ENCODE data around the gene ZNF621. TPM values are rescaled to one million over a fixed set of nuclear protein-coding genes. Genes with fewer than 3 reads are reported as not detected.

The ZNF621 gene
- total and polyA plus RNA-seq, 9 of the 15 experiments (the other 6 are each of a cell fraction or from before 2014, with no cell fraction given) = 4.7 to 28.9 (median 20.6) TPM

DNA sequence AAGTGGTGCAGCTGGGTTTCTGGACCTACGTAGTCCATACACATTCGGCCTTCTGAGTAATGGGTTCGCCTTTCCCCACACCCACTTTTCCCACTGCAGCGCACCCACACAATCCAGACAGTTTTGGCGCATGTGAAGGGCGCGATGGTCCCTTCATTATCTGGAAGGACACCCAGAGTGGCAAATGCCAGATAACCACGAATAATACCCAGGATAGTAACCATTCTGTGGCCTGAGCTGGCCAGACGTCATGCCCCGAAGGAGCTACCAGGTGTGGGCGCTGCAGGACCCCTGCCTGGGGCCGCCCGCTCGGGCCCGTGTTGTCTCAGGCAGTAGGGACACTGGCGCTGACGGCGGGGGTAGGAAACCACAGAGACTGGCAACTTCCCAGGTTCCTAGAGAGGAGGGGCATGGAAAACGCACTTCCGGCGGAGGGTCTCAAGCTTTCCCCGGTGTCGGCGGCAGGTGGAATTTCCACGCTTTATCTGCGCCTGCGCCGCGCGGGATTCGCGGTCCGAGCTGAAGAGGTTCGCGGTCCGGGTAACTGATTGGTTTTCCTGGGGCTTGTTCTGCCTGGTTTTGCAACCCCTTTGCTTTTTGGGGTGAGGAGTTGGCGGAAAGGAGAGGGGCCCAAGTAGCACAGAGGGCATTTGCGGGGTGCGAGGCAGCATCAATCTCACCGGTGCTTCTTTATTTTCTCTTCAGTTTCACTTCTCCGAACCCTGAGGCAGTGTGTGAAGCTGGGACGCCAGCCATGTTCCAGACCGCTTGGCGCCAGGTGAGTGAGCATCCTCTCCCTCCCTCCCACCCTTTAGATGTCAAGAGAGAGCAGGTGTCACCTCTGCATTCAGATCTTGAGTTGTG is 18.9 kb upstream of the ZNF621 start, which contains the start of gene ZNF620 (continued):
- TF ChIP-seq, protein P1, sequence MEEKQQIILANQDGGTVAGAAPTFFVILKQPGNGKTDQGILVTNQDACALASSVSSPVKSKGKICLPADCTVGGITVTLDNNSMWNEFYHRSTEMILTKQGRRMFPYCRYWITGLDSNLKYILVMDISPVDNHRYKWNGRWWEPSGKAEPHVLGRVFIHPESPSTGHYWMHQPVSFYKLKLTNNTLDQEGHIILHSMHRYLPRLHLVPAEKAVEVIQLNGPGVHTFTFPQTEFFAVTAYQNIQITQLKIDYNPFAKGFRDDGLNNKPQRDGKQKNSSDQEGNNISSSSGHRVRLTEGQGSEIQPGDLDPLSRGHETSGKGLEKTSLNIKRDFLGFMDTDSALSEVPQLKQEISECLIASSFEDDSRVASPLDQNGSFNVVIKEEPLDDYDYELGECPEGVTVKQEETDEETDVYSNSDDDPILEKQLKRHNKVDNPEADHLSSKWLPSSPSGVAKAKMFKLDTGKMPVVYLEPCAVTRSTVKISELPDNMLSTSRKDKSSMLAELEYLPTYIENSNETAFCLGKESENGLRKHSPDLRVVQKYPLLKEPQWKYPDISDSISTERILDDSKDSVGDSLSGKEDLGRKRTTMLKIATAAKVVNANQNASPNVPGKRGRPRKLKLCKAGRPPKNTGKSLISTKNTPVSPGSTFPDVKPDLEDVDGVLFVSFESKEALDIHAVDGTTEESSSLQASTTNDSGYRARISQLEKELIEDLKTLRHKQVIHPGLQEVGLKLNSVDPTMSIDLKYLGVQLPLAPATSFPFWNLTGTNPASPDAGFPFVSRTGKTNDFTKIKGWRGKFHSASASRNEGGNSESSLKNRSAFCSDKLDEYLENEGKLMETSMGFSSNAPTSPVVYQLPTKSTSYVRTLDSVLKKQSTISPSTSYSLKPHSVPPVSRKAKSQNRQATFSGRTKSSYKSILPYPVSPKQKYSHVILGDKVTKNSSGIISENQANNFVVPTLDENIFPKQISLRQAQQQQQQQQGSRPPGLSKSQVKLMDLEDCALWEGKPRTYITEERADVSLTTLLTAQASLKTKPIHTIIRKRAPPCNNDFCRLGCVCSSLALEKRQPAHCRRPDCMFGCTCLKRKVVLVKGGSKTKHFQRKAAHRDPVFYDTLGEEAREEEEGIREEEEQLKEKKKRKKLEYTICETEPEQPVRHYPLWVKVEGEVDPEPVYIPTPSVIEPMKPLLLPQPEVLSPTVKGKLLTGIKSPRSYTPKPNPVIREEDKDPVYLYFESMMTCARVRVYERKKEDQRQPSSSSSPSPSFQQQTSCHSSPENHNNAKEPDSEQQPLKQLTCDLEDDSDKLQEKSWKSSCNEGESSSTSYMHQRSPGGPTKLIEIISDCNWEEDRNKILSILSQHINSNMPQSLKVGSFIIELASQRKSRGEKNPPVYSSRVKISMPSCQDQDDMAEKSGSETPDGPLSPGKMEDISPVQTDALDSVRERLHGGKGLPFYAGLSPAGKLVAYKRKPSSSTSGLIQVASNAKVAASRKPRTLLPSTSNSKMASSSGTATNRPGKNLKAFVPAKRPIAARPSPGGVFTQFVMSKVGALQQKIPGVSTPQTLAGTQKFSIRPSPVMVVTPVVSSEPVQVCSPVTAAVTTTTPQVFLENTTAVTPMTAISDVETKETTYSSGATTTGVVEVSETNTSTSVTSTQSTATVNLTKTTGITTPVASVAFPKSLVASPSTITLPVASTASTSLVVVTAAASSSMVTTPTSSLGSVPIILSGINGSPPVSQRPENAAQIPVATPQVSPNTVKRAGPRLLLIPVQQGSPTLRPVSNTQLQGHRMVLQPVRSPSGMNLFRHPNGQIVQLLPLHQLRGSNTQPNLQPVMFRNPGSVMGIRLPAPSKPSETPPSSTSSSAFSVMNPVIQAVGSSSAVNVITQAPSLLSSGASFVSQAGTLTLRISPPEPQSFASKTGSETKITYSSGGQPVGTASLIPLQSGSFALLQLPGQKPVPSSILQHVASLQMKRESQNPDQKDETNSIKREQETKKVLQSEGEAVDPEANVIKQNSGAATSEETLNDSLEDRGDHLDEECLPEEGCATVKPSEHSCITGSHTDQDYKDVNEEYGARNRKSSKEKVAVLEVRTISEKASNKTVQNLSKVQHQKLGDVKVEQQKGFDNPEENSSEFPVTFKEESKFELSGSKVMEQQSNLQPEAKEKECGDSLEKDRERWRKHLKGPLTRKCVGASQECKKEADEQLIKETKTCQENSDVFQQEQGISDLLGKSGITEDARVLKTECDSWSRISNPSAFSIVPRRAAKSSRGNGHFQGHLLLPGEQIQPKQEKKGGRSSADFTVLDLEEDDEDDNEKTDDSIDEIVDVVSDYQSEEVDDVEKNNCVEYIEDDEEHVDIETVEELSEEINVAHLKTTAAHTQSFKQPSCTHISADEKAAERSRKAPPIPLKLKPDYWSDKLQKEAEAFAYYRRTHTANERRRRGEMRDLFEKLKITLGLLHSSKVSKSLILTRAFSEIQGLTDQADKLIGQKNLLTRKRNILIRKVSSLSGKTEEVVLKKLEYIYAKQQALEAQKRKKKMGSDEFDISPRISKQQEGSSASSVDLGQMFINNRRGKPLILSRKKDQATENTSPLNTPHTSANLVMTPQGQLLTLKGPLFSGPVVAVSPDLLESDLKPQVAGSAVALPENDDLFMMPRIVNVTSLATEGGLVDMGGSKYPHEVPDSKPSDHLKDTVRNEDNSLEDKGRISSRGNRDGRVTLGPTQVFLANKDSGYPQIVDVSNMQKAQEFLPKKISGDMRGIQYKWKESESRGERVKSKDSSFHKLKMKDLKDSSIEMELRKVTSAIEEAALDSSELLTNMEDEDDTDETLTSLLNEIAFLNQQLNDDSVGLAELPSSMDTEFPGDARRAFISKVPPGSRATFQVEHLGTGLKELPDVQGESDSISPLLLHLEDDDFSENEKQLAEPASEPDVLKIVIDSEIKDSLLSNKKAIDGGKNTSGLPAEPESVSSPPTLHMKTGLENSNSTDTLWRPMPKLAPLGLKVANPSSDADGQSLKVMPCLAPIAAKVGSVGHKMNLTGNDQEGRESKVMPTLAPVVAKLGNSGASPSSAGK (IDR thresholded peaks at IDR 0.05) = peak; percentile 63; the same call in 1 of the 2 replicates
- TF ChIP-seq, protein P2, sequence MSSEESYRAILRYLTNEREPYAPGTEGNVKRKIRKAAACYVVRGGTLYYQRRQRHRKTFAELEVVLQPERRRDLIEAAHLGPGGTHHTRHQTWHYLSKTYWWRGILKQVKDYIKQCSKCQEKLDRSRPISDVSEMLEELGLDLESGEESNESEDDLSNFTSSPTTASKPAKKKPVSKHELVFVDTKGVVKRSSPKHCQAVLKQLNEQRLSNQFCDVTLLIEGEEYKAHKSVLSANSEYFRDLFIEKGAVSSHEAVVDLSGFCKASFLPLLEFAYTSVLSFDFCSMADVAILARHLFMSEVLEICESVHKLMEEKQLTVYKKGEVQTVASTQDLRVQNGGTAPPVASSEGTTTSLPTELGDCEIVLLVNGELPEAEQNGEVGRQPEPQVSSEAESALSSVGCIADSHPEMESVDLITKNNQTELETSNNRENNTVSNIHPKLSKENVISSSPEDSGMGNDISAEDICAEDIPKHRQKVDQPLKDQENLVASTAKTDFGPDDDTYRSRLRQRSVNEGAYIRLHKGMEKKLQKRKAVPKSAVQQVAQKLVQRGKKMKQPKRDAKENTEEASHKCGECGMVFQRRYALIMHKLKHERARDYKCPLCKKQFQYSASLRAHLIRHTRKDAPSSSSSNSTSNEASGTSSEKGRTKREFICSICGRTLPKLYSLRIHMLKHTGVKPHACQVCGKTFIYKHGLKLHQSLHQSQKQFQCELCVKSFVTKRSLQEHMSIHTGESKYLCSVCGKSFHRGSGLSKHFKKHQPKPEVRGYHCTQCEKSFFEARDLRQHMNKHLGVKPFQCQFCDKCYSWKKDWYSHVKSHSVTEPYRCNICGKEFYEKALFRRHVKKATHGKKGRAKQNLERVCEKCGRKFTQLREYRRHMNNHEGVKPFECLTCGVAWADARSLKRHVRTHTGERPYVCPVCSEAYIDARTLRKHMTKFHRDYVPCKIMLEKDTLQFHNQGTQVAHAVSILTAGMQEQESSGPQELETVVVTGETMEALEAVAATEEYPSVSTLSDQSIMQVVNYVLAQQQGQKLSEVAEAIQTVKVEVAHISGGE (CRISPR knock-in tag; IDR thresholded peaks at IDR 0.05) = peak in 1 of 3 experiments; percentile 66; a peak in 1 of 6 replicates
- TF ChIP-seq HNRNPL (IDR thresholded peaks at IDR 0.05; ENCODE audit: low read depth, low read length) (no peak), CBFA2T3 (IDR thresholded peaks at IDR 0.05) (no peak), BCOR (IDR thresholded peaks at IDR 0.05) (0 out of 2 replicates have a peak, but pooled peaks have one; percentile 28), ZNF780A (CRISPR knock-in tag; IDR thresholded peaks at IDR 0.05) (no peak), CBFA2T2 (conservative IDR thresholded peaks at IDR 0.05) (no peak), ZNF124 (CRISPR knock-in tag; IDR thresholded peaks at IDR 0.05) (no peak), GABPA (tag; conservative IDR thresholded peaks at IDR 0.05; ENCODE audit: low read depth) (peak; percentile 91), ZNF12 (CRISPR knock-in tag; IDR thresholded peaks at IDR 0.05) (peak; percentile 44), ZNF76 (CRISPR knock-in tag; IDR thresholded peaks at IDR 0.05; ENCODE audit: borderline replicate concordance) (no peak), TBL1XR1 (IDR thresholded peaks at IDR 0.05; ENCODE audit: low read length in 2 of 2) (no peak), L3MBTL2 (IDR thresholded peaks at IDR 0.05) (peak; percentile 77)
